ENCODE data around the gene ATP2C2. TPM values are rescaled to one million over a fixed set of nuclear protein-coding genes. Genes with fewer than 3 reads are reported as not detected.

The ATP2C2 gene
- polyA plus RNA-seq, 1 donor (not counting 4 experiments of a cell fraction or from before 2014, with no cell fraction given) = 0.96 TPM

- FAIRE-seq (no peak), DNase-seq (ENCODE audit: low read depth, low spot score) (no peak)
- H3K27ac ChIP-seq (ENCODE audit: control insufficient read depth, insufficient read depth, low read length) = no peak overlapping the region
- no peaks in the 10 kb centered on the region for H3K4me1 ChIP-seq (ENCODE audit: control insufficient read depth, extremely low read depth, insufficient read depth, low read length)
- no peak overlapping the region for H3K9ac ChIP-seq (ENCODE audit: control insufficient read depth, extremely low read depth, insufficient read depth, low read length)
- no peak overlapping the region for H3K4me2 ChIP-seq (ENCODE audit: control insufficient read depth, extremely low read depth, insufficient read depth, low read depth, low read length)
- dilution Hi-C loops (cut with MboI; ENCODE audit: extremely low pct_ligation_motif_present, low sequenced_read_pairs) = no loop called here
- H3K36me3 ChIP-seq (ENCODE audit: control insufficient read depth in 2 of 2, extremely low read depth in 1 of 2, insufficient read depth in 2 of 2, low read length in 2 of 2) = peaks cover 29 to 55% of the 10 kb centered on the region in 2 experiments
- no peaks in the 10 kb centered on the region for H3K27me3 ChIP-seq (ENCODE audit: control insufficient read depth, extremely low read depth, insufficient read depth, low read length)
- no peak overlapping the region for H2AFZ ChIP-seq (ENCODE audit: control insufficient read depth, low read length)
- H3K79me2 ChIP-seq (ENCODE audit: control insufficient read depth, insufficient read depth, low read length) = peaks cover 13% of the 10 kb centered on the region
- H3K9me1 ChIP-seq (ENCODE audit: control insufficient read depth, extremely low read depth, insufficient read depth, low read length) = no peaks in the 10 kb centered on the region
- H4K20me1 ChIP-seq (ENCODE audit: control insufficient read depth, extremely low read depth, insufficient read depth, low read length) = no peaks in the 10 kb centered on the region
- no peak overlapping the region for H3K4me3 ChIP-seq (ENCODE audit: control insufficient read depth in 2 of 3, extremely low read depth in 1 of 3, insufficient read depth in 2 of 3, low read depth in 1 of 3, low read length in 3 of 3)
- H3K9me3 ChIP-seq (ENCODE audit: control insufficient read depth, low read depth, low read length) = no peaks in the 10 kb centered on the region
- TF ChIP-seq, protein P1, sequence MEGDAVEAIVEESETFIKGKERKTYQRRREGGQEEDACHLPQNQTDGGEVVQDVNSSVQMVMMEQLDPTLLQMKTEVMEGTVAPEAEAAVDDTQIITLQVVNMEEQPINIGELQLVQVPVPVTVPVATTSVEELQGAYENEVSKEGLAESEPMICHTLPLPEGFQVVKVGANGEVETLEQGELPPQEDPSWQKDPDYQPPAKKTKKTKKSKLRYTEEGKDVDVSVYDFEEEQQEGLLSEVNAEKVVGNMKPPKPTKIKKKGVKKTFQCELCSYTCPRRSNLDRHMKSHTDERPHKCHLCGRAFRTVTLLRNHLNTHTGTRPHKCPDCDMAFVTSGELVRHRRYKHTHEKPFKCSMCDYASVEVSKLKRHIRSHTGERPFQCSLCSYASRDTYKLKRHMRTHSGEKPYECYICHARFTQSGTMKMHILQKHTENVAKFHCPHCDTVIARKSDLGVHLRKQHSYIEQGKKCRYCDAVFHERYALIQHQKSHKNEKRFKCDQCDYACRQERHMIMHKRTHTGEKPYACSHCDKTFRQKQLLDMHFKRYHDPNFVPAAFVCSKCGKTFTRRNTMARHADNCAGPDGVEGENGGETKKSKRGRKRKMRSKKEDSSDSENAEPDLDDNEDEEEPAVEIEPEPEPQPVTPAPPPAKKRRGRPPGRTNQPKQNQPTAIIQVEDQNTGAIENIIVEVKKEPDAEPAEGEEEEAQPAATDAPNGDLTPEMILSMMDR (optimal IDR thresholded peaks at IDR 0.05 in 1 of 3, IDR thresholded peaks at IDR 0.05 in 1 of 3, conservative IDR thresholded peaks at IDR 0.05 in 1 of 3; ENCODE audit: extremely low read depth in 1 of 3, insufficient read depth in 2 of 3, low read length in 3 of 3) = no peak
- TF ChIP-seq EZH2 (IDR thresholded peaks at IDR 0.05; ENCODE audit: low read length) = no peak
These were observed 94.2 kb downstream of the ATP2C2 start for GRCh38 chr16:84462296-84463210.

DNA sequence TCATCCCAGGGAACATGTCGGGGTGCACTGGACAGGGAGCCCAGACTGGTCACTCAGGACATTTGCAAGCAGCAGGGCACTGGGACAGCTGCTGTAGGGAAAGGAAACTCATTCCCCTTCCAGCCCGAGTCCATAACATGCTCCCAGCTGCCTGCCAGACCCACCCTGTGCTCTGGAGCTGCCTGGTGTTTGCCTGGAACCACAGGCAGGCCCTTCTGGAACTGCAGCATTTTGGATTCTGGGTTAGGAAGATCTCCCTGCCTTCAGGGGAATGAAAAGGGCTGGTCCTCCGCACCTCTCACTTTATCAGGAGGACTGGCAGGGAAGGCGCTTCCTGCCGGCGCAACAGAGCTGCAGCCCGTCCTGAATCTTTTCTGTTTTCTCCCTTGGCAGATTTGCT lies 94.9 kb downstream of the ATP2C2 start:
- Histone ChIP-seq H3K4me1 (ENCODE audit: control insufficient read depth, extremely low read depth, insufficient read depth, low read length) (no peaks in the 10 kb centered on the region), H3K79me2 (ENCODE audit: control insufficient read depth, insufficient read depth, low read length) (peaks cover 13% of the 10 kb centered on the region), H3K4me3 (ENCODE audit: control insufficient read depth in 2 of 3, extremely low read depth in 1 of 3, insufficient read depth in 2 of 3, low read depth in 1 of 3, low read length in 3 of 3) (no peak overlapping the region), H3K27me3 (ENCODE audit: control insufficient read depth, extremely low read depth, insufficient read depth, low read length) (no peaks in the 10 kb centered on the region), H2AFZ (ENCODE audit: control insufficient read depth, low read length) (no peak overlapping the region), H3K9me3 (ENCODE audit: control insufficient read depth, low read depth, low read length) (no peaks in the 10 kb centered on the region), H4K20me1 (ENCODE audit: control insufficient read depth, extremely low read depth, insufficient read depth, low read length) (no peaks in the 10 kb centered on the region), H3K27ac (ENCODE audit: control insufficient read depth, insufficient read depth, low read length) (no peak overlapping the region), H3K4me2 (ENCODE audit: control insufficient read depth, extremely low read depth, insufficient read depth, low read depth, low read length) (no peak overlapping the region), H3K9me1 (ENCODE audit: control insufficient read depth, extremely low read depth, insufficient read depth, low read length) (no peaks in the 10 kb centered on the region), H3K36me3 (ENCODE audit: control insufficient read depth in 2 of 2, extremely low read depth in 1 of 2, insufficient read depth in 2 of 2, low read length in 2 of 2) (peaks cover 29 to 55% of the 10 kb centered on the region in 2 experiments), H3K9ac (ENCODE audit: control insufficient read depth, extremely low read depth, insufficient read depth, low read length) (no peak overlapping the region)
- dilution Hi-C loops (cut with MboI; ENCODE audit: extremely low pct_ligation_motif_present, low sequenced_read_pairs) = no loop called here
- DNase-seq (ENCODE audit: low read depth, low spot score) (no peak), FAIRE-seq (no peak)
- TF ChIP-seq, protein P1 (optimal IDR thresholded peaks at IDR 0.05 in 1 of 3, IDR thresholded peaks at IDR 0.05 in 1 of 3, conservative IDR thresholded peaks at IDR 0.05 in 1 of 3; ENCODE audit: extremely low read depth in 1 of 3, insufficient read depth in 2 of 3, low read length in 3 of 3) = no peak
- no peak for TF ChIP-seq EZH2 (IDR thresholded peaks at IDR 0.05; ENCODE audit: low read length)
